Left forelimb (tissue), 1 donor: Measurements from ENCODE around the gene ANKEF1.

Experiments used
- DNase-seq: peaks from one replicate; pipeline ENCODE4 v3.0.0-alpha.2; 2018; ENCODE audit warnings: low spot score

The ANKEF1 gene

GRCh38 chr20:10089871-10090587 is 55.2 kb downstream of the ANKEF1 start:
- no peak for DNase-seq

GRCh38 chr20:10090588-10091166 is 55.9 kb downstream of the ANKEF1 start:
- no peak for DNase-seq

GRCh38 chr20:10093087-10093591 is 58.4 kb downstream of the ANKEF1 start:
- DNase-seq = no peak

- no peak for DNase-seq
Observed at GRCh38 chr20:10094566-10095173, 59.9 kb downstream of the ANKEF1 start.

GRCh38 chr20:10096790-10097189 is 62.0 kb downstream of the ANKEF1 start:
- no peak for DNase-seq

GRCh38 chr20:10105046-10105445 is 70.3 kb downstream of the ANKEF1 start:
- DNase-seq = no peak
